Keratinocyte (primary cell): ENCODE data around the gene ZSWIM7. TPM values are rescaled to one million over a fixed set of nuclear protein-coding genes. Genes with fewer than 3 reads are reported as not detected.

ENCODE experiments used
- DNase-seq: peaks from one replicate; pipeline ENCODE4 v3.0.0-alpha.2; 2011; ENCODE audit warnings: low read depth, missing footprints, low spot score
- FAIRE-seq: peaks from 2 replicates; lab custom pipeline; 2011; peaks lifted over from hg19 to GRCh38; lab: Jason Lieb, UNC
- H2AFZ ChIP-seq: 2 replicates; pipeline ENCODE4 v1.6.0; 2012; ENCODE audit warnings: low read length, control low read depth, inconsistent platforms; ENCODE audit not compliant: control insufficient read depth
- H3K27ac ChIP-seq: 2 replicates; pipeline ENCODE4 v1.5.1; 2011; ENCODE audit warnings: low read length; ENCODE audit not compliant: control insufficient read depth, insufficient read depth
- H3K27me3 ChIP-seq: 3 replicates; pipeline ENCODE4 v1.6.0; 2011; ENCODE audit warnings: low read length; ENCODE audit not compliant: control insufficient read depth, insufficient read depth; ENCODE audit errors: extremely low read depth
- H3K36me3 ChIP-seq, 2 experiments: 2 replicates in 1 of 2; 3 replicates in 1 of 2; pipeline ENCODE4 v1.5.1; 2011; ENCODE audit warnings: low read length in 2 of 2, mild to moderate bottlenecking in 1 of 2; ENCODE audit not compliant: control insufficient read depth in 2 of 2, insufficient read depth in 2 of 2; ENCODE audit errors: extremely low read depth in 1 of 2
- H3K4me1 ChIP-seq: 3 replicates; pipeline ENCODE4 v1.5.1; 2011; ENCODE audit warnings: low read length; ENCODE audit not compliant: control insufficient read depth, insufficient read depth; ENCODE audit errors: extremely low read depth
- H3K4me2 ChIP-seq: 3 replicates; pipeline ENCODE4 v1.6.0; 2011; ENCODE audit warnings: low read depth, low read length; ENCODE audit not compliant: control insufficient read depth, insufficient read depth; ENCODE audit errors: extremely low read depth
- H3K4me3 ChIP-seq, 3 experiments: fragments of 200-600 bp in 1 of 3; sonication (generic) in 1 of 3; 2 replicates in 2 of 3; 3 replicates in 1 of 3; pipeline ENCODE4 v1.5.1; 2011 to 2016; ENCODE audit warnings: low read length in 3 of 3, mild to moderate bottlenecking in 3 of 3, control low read depth in 2 of 3, inconsistent platforms in 1 of 3, low read depth in 1 of 3, mixed read lengths in 1 of 3, mixed run types in 1 of 3, moderate library complexity in 1 of 3; ENCODE audit not compliant: control insufficient read depth in 2 of 3, insufficient read depth in 2 of 3; ENCODE audit errors: extremely low read depth in 1 of 3
- H3K79me2 ChIP-seq: 2 replicates; pipeline ENCODE4 v1.6.0; 2012; ENCODE audit warnings: low read length; ENCODE audit not compliant: control insufficient read depth, insufficient read depth
- H3K9ac ChIP-seq: 3 replicates; pipeline ENCODE4 v1.6.0; 2011; ENCODE audit warnings: low read length; ENCODE audit not compliant: control insufficient read depth, insufficient read depth; ENCODE audit errors: extremely low read depth
- H3K9me1 ChIP-seq: 3 replicates; pipeline ENCODE4 v1.6.0; 2011; ENCODE audit warnings: low read length; ENCODE audit not compliant: control insufficient read depth, insufficient read depth; ENCODE audit errors: extremely low read depth
- H3K9me3 ChIP-seq: 2 replicates; pipeline ENCODE4 v1.5.1; 2012; ENCODE audit warnings: low read depth, low read length; ENCODE audit not compliant: control insufficient read depth
- H4K20me1 ChIP-seq: 3 replicates; pipeline ENCODE4 v1.6.0; 2011; ENCODE audit warnings: low read length; ENCODE audit not compliant: control insufficient read depth, insufficient read depth; ENCODE audit errors: extremely low read depth
- CTCF ChIP-seq, 3 experiments: IDR thresholded peaks in 1 of 3; conservative IDR thresholded peaks in 1 of 3; optimal IDR thresholded peaks in 1 of 3; 2 replicates in 2 of 3; 3 replicates in 1 of 3; pipeline versions ENCODE3 to v1.5.1; 2011; ENCODE audit warnings: low read length in 3 of 3, mild to moderate bottlenecking in 3 of 3, moderate library complexity in 2 of 3, control low read depth in 1 of 3, inconsistent platforms in 1 of 3; ENCODE audit not compliant: insufficient read depth in 2 of 3; ENCODE audit errors: extremely low read depth in 1 of 3
- EZH2 ChIP-seq: IDR thresholded peaks from one replicate; pipeline ENCODE4 v1.6.1; 2012; ENCODE audit warnings: inconsistent platforms, mild to moderate bottlenecking, low read length, moderate library complexity
- dilution Hi-C: fragments of 300-500 bp; cut with MboI; formaldehyde crosslinking; loops from one replicate; pipeline ENCODE4 v1.7.0; 2020; ENCODE audit warnings: low sequenced_read_pairs; ENCODE audit not compliant: extremely low pct_ligation_motif_present
- polyA plus RNA-seq, 5 experiments: library from polyadenylated mRNA; depleted of rRNA in 3 of 5; stranded (reverse) in 3 of 5; stranded (forward) in 1 of 5; unstranded in 1 of 5; fragments of >200 nt; gene quantifications; 1 replicate in 1 of 5; 2 replicates in 3 of 5; 3 replicates in 1 of 5; pipeline versions ENCODE4 v1.2.1 to v1.2.3, GENCODE V29; 2011 to 2012; ENCODE audit warnings: missing spikeins in 2 of 5, low read depth in 1 of 5, low replicate concordance in 1 of 5

Gene ZSWIM7
- polyA plus RNA-seq, 1 donor (not counting 4 experiments of a cell fraction or from before 2014, with no cell fraction given) = 47.1 TPM

- DNase-seq = no peak
Observed at GRCh38 chr17:15945527-15946191, 53.8 kb downstream of the ZSWIM7 start.

GRCh38 chr17:15944759-15945526 lies 54.6 kb downstream of the ZSWIM7 start, which contains the start of gene ADORA2B:
Gene ADORA2B, plus strand, starts transcription at chr17:15945130. Its CDS starts 119 bp downstream, at chr17:15945249.
- H3K4me1 ChIP-seq = peaks cover 35% of the 10 kb centered on the region
- peak within 1 kb of the TSS; percentile 47 to 93 (median 90) for H3K4me3 ChIP-seq
- DNase-seq (no peak), FAIRE-seq (no peak)
- H3K9me3 ChIP-seq = no peaks in the 10 kb centered on the region
- peak within 1 kb of the TSS; percentile 94 for H3K4me2 ChIP-seq
- dilution Hi-C loops = no loop called here
- H3K27me3 ChIP-seq = no peaks in the 10 kb centered on the region
- H3K79me2 ChIP-seq = peaks cover 44% of the 10 kb centered on the region
- peak in 2 of 3 experiments; percentile 49 to 78 for TF ChIP-seq CTCF (optimal IDR thresholded peaks at IDR 0.05 in 1 of 3, IDR thresholded peaks at IDR 0.05 in 1 of 3, conservative IDR thresholded peaks at IDR 0.05 in 1 of 3; ENCODE audit: extremely low read depth in 1 of 3, insufficient read depth in 2 of 3, low read length in 3 of 3)
- TF ChIP-seq EZH2 = no peak
- peak within 1 kb of the TSS; percentile 73 for H2AFZ ChIP-seq
- H3K36me3 ChIP-seq = peaks cover 0 to 2% of the 10 kb centered on the region in 2 experiments
- H4K20me1 ChIP-seq = no peaks in the 10 kb centered on the region
- peak within 1 kb of the TSS; percentile 87 for H3K9ac ChIP-seq
- no peaks in the 10 kb centered on the region for H3K9me1 ChIP-seq
- peak within 1 kb of the TSS; percentile 92 for H3K27ac ChIP-seq

More at GRCh38 chr17:15945527-15946191, 53.8 kb downstream of the ZSWIM7 start:
- peaks cover 51% of the 10 kb centered on the region for H3K79me2 ChIP-seq
- FAIRE-seq = no peak
- peak overlapping the region; percentile 87 for H3K9ac ChIP-seq
- H3K27ac ChIP-seq = peak overlapping the region; percentile 92
- no peaks in the 10 kb centered on the region for H3K27me3 ChIP-seq
- H3K36me3 ChIP-seq = peaks cover 0 to 8% of the 10 kb centered on the region in 2 experiments
- H3K9me1 ChIP-seq = no peaks in the 10 kb centered on the region
- dilution Hi-C loops = no loop called here
- H3K4me1 ChIP-seq = peaks cover 35% of the 10 kb centered on the region
- peak overlapping the region; percentile 94 for H3K4me2 ChIP-seq
- no peak for TF ChIP-seq CTCF (optimal IDR thresholded peaks at IDR 0.05 in 1 of 3, IDR thresholded peaks at IDR 0.05 in 1 of 3, conservative IDR thresholded peaks at IDR 0.05 in 1 of 3; ENCODE audit: extremely low read depth in 1 of 3, insufficient read depth in 2 of 3, low read length in 3 of 3)
- no peak for TF ChIP-seq EZH2
- H3K4me3 ChIP-seq = peak overlapping the region; percentile 47 to 93 (median 90)
- no peaks in the 10 kb centered on the region for H3K9me3 ChIP-seq
- no peaks in the 10 kb centered on the region for H4K20me1 ChIP-seq
- H2AFZ ChIP-seq = peak overlapping the region; percentile 14
